Activated T-cell treated with anti-CD3 and anti-CD28 coated beads for 24 hours (primary cell): Measurements from ENCODE around the gene BTAF1.

ENCODE experiments used
- DNase-seq: peaks from one replicate; pipeline ENCODE4 v3.0.0-alpha.2; 2020; ENCODE audit warnings: low read depth

The BTAF1 gene

GRCh38 chr10:92052741-92053140 is 129.2 kb downstream of the BTAF1 start:
- no peak for DNase-seq

GRCh38 chr10:92054807-92055206 is 131.2 kb downstream of the BTAF1 start:
- DNase-seq = no peak

- no peak for DNase-seq
Measured at GRCh38 chr10:92062273-92062672, 138.7 kb downstream of the BTAF1 start.

- no peak for DNase-seq
Measured at GRCh38 chr10:92064506-92064905, 140.9 kb downstream of the BTAF1 start.

GRCh38 chr10:92066386-92066785 is 142.8 kb downstream of the BTAF1 start:
- no peak for DNase-seq

- DNase-seq = no peak
Measured at GRCh38 chr10:92068900-92069299, 145.3 kb downstream of the BTAF1 start.

GRCh38 chr10:92074126-92074887 is 150.7 kb downstream of the BTAF1 start:
- DNase-seq = no peak

GRCh38 chr10:92075829-92076228 is 152.3 kb downstream of the BTAF1 start:
- DNase-seq = no peak

GRCh38 chr10:92076722-92077121 is 153.2 kb downstream of the BTAF1 start:
- no peak for DNase-seq

GRCh38 chr10:92079003-92079402 is 155.4 kb downstream of the BTAF1 start:
- DNase-seq = no peak
